GM18517 (cell line): Measurements from ENCODE around the gene NAA50.

Experiments used
- ATAC-seq: cut with Tn5 transposase; IDR thresholded peaks from one replicate; pipeline ENCODE4 v1.9.1; 2021; ENCODE audit warnings: mild to moderate bottlenecking, moderate library complexity; ENCODE audit not compliant: unreplicated experiment

Gene NAA50

GRCh38 chr3:113690482-113690881 lies 55.6 kb downstream of the NAA50 start:
- no peak for ATAC-seq

- no peak for ATAC-seq
Observed at GRCh38 chr3:113685956-113686721, 59.9 kb downstream of the NAA50 start.

GRCh38 chr3:113685124-113685523 lies 60.9 kb downstream of the NAA50 start:
- ATAC-seq, result no peak

- no peak for ATAC-seq
Observed at GRCh38 chr3:113684271-113684819, 61.7 kb downstream of the NAA50 start.

GRCh38 chr3:113678773-113679172 lies 67.3 kb downstream of the NAA50 start:
- ATAC-seq, result no peak

- no peak for ATAC-seq
Observed at GRCh38 chr3:113677737-113678136, 68.3 kb downstream of the NAA50 start.

DNA sequence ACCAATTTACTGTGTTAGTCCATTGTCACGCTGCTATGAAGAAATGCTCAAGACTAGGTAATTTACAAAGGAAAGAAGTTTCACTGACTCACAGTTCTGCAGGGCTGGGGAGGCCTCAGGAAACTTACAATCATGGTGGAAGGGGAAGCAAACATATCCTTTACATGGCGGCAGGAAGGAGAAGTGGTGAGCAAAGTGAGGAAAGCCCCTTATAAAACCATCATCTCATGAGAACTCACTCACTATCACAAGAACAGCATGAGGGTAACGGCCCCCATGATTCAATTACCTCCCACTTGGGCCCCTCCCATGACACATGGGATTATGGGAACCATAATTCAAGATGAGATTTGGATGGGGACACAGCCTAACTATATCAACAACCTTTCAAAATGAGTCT lies 69.8 kb downstream of the NAA50 start:
- ATAC-seq, result no peak

- no peak for ATAC-seq
Observed at GRCh38 chr3:113673593-113673992, 72.5 kb downstream of the NAA50 start.

DNA sequence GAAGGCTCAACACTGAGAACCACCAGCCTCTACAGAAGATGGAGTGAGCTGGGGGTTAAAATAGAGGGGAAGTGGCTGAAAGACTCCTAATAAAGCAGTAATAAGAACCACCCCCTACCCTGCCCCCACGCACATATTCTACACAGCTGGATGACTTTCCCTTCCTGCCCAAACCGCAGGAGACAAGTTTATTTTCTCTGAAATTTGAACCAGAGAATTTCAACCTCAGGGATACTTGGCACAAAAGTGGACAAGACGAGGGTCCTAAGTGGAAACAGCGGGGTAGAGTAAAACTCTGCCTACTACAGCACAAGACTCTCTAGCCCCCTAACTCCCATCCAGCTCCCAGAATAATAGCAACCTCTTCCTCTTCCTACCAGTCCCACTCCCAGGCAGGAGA lies 78.0 kb downstream of the NAA50 start:
- no peak for ATAC-seq
